Measurements from ENCODE around the gene SLCO4A1.

DNA sequence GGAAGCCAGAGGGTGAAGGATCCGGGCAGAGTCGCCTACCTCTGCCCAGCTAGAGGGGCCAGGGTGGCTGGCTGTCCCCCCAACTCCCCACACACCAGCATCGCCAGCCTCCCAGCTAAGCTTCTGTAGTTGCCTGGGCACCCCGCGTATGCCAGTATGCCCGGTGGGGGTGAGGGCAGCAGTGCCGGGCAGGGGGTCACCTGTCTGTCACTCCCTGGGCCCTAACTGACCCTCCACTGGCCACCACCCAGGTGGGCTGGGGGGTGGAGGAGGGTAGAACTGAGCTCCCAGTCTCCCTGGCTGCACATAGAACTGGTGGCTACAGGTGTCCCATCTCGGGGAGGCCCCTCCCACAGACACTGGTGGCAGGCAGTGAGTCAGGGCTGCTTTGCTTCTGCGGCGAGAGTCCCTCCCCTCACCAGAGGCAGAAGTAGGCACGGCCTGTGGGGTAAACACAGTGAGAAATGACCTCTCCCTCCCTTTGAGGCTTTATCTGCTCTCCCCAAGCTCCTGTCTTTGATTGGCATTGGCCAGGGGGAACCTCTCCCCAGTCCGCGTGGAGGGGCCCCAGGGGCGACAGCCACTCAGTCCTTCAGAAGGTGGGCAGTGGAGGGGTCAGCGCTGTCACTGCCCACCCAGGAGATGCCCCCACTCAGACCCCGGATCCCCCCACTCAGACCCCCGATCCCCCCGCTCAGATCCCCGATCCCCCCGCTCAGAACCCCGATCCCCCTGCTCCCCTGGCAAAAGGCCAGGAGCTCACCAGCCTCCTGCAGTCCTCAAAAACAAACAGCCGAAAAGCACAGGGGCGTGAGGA lies 68.8 kb downstream of the SLCO4A1 start:
- TF ChIP-seq, protein P1, sequence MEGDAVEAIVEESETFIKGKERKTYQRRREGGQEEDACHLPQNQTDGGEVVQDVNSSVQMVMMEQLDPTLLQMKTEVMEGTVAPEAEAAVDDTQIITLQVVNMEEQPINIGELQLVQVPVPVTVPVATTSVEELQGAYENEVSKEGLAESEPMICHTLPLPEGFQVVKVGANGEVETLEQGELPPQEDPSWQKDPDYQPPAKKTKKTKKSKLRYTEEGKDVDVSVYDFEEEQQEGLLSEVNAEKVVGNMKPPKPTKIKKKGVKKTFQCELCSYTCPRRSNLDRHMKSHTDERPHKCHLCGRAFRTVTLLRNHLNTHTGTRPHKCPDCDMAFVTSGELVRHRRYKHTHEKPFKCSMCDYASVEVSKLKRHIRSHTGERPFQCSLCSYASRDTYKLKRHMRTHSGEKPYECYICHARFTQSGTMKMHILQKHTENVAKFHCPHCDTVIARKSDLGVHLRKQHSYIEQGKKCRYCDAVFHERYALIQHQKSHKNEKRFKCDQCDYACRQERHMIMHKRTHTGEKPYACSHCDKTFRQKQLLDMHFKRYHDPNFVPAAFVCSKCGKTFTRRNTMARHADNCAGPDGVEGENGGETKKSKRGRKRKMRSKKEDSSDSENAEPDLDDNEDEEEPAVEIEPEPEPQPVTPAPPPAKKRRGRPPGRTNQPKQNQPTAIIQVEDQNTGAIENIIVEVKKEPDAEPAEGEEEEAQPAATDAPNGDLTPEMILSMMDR (IDR thresholded peaks at IDR 0.05) = no peak
- TF ChIP-seq POLR2A (IDR thresholded peaks at IDR 0.05) = no peak
- no peak for TF ChIP-seq EP300 (IDR thresholded peaks at IDR 0.05)

All from ovary (tissue), 3 donors.